T-cell (primary cell): Measurements from ENCODE around the gene EDARADD. TPM values are rescaled to one million over a fixed set of nuclear protein-coding genes. Genes with fewer than 3 reads are reported as not detected.
"Not testable (repeated sequence)": the region's sequence is repeated elsewhere in the genome, so short reads cannot be mapped to it uniquely, and the experiment has no call there.

ENCODE experiments used
- ATAC-seq, 4 experiments: fragments of 200-7000 bp in 3 of 4; fragments of 150-1000 bp in 1 of 4; cut with Tn5 transposase; replicated peaks in 1 of 4; 1 replicate in 3 of 4; 2 replicates in 1 of 4; pipeline ENCODE4 v1.10.0; 2021; ENCODE audit warnings: moderate library complexity in 3 of 4, mild to moderate bottlenecking in 2 of 4, moderate number of reproducible peaks in 1 of 4
- CTCF ChIA-PET, 2 donors: fragments of 300-600 bp; sonication (Branson Sonifier 250); formaldehyde crosslinking; loops; one replicate each; lab custom pipeline; 2022; ENCODE audit warnings: antibody characterized with exemption in 2 of 2; lab: Charles Lee
- POLR2A ChIA-PET, 2 donors: fragments of 300-600 bp; sonication (Branson Sonifier 250); formaldehyde crosslinking; loops; one replicate each; lab custom pipeline; 2022; ENCODE audit warnings: antibody characterized with exemption in 2 of 2; lab: Charles Lee
- DNase-seq, 35 experiments: peaks; one replicate each; pipeline versions ENCODE4 v3.0.0 to v3.0.0-alpha.2; 2013 to 2023
- H3K27ac ChIP-seq: one replicate; pipeline ENCODE4 v1.5.1; 2013; ENCODE audit warnings: low read length
- H3K27me3 ChIP-seq, 2 experiments: replicated peaks in 1 of 2; 1 replicate in 1 of 2; 2 replicates in 1 of 2; pipeline versions ENCODE4 v1.6.1 to v1.7.0; 2013; ENCODE audit warnings: low read length in 1 of 2, mixed read lengths in 1 of 2; ENCODE audit not compliant: control insufficient read depth in 2 of 2, insufficient read depth in 2 of 2; ENCODE audit errors: extremely low read depth in 1 of 2
- H3K36me3 ChIP-seq, 2 donors: 1 replicate in 1 of 2; 2 replicates in 1 of 2; pipeline versions ENCODE4 v1.6.1 to v1.7.0; 2013; ENCODE audit warnings: low read length in 1 of 2; ENCODE audit not compliant: control insufficient read depth in 2 of 2, insufficient read depth in 1 of 2; ENCODE audit errors: extremely low read depth in 1 of 2
- H3K4me1 ChIP-seq, 2 experiments: 1 replicate in 1 of 2; 2 replicates in 1 of 2; pipeline versions ENCODE4 v1.6.1 to v1.7.0; 2013; ENCODE audit warnings: low read length in 2 of 2, mixed read lengths in 1 of 2; ENCODE audit not compliant: insufficient read depth in 2 of 2, control insufficient read depth in 1 of 2; ENCODE audit errors: extremely low read depth in 1 of 2
- H3K4me3 ChIP-seq, 2 donors: 1 replicate in 1 of 2; 2 replicates in 1 of 2; pipeline versions ENCODE4 v1.5.1 to v1.7.0; 2013; ENCODE audit warnings: mild to moderate bottlenecking in 2 of 2, low read length in 1 of 2, moderate library complexity in 1 of 2; ENCODE audit not compliant: control insufficient read depth in 1 of 2; ENCODE audit errors: extremely low read depth in 1 of 2
- H3K9me3 ChIP-seq: 2 replicates; pipeline ENCODE4 v1.7.0; 2013
- H3K27ac Mint-ChIP-seq, 2 donors: one replicate each; pipeline ENCODE4 v1.8.0; 2020 to 2021; ENCODE audit warnings: mild to moderate bottlenecking in 2 of 2, mixed read lengths in 2 of 2
- H3K27me3 Mint-ChIP-seq, 2 donors: one replicate each; pipeline ENCODE4 v1.8.0; 2021 to 2022; ENCODE audit warnings: mixed read lengths in 2 of 2
- H3K36me3 Mint-ChIP-seq: one replicate; pipeline ENCODE4 v1.8.0; 2021; ENCODE audit warnings: mixed read lengths
- H3K4me1 Mint-ChIP-seq, 3 donors: one replicate each; pipeline ENCODE4 v1.8.0; 2020 to 2022; ENCODE audit warnings: mixed read lengths in 3 of 3, mild to moderate bottlenecking in 1 of 3
- H3K4me3 Mint-ChIP-seq, 3 donors: one replicate each; pipeline ENCODE4 v1.8.0; 2020 to 2022; ENCODE audit warnings: mild to moderate bottlenecking in 3 of 3, mixed read lengths in 3 of 3, moderate library complexity in 3 of 3
- H3K9me3 Mint-ChIP-seq, 3 donors: one replicate each; pipeline ENCODE4 v1.8.0; 2020 to 2022; ENCODE audit warnings: mixed read lengths in 3 of 3
- WGBS: methylation state at CpG from one replicate; pipeline ENCODE4 v1.1.5; 2013; ENCODE audit warnings: missing lambda C conversion rate; ENCODE audit not compliant: insufficient coverage; 5-methylcytosine and 5-hydroxymethylcytosine counted together
- total RNA-seq, 35 experiments: library from RNA in 6 of 35; stranded (reverse) in 6 of 35; fragments of 120-200 nt in 1 of 35; gene quantifications; one replicate each; pipeline versions ENCODE4 v1.2.1 to v1.2.4 and lab custom pipeline; 2013 to 2026

EDARADD gene
- total RNA-seq, 5 donors from 2014 or later (not counting 1 experiment from before 2014, with no cell fraction given), result 1.3 to 5.7 (median 4.2) TPM

DNA sequence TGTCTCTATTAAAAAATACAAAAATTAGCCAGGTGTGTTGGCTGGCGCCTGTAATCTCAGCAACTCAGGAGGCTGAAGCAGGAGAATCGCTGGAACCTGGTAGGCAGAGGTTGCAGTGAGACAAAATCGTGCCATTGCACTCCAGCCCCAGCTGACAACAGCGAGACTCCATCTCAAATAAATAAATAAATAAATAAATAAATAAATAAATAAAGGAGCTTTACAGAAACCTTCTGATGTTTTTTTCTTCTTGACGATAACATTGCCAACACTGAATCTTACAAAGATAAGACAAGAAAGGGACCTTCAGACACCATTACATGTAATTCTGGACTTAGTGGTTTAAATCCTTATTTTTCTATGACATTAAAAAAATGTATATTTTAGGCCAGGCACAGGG, 81.9 kb downstream of the EDARADD start:
- Mint-ChIP-seq H3K36me3 (no peaks in the 10 kb centered on the region), H3K4me1 (no peaks in the 10 kb centered on the region), H3K4me3 (no peak overlapping the region), H3K27me3 (peaks cover 0 to 3% of the 10 kb centered on the region in 2 donors), H3K27ac (no peak overlapping the region), H3K9me3 (no peaks in the 10 kb centered on the region)
- DNase-seq (no peak), ATAC-seq (no peak)
- Histone ChIP-seq H3K4me3 (no peak overlapping the region), H3K27me3 (no peaks in the 10 kb centered on the region), H3K27ac (no peak overlapping the region), H3K9me3 (no peaks in the 10 kb centered on the region), H3K36me3 (no peaks in the 10 kb centered on the region), H3K4me1 (no peaks in the 10 kb centered on the region)
- CTCF ChIA-PET, result no interaction called here
- POLR2A ChIA-PET, result no interaction called here
- WGBS, result 100% methylated on average over 2 of the region's 5 CpGs

DNA sequence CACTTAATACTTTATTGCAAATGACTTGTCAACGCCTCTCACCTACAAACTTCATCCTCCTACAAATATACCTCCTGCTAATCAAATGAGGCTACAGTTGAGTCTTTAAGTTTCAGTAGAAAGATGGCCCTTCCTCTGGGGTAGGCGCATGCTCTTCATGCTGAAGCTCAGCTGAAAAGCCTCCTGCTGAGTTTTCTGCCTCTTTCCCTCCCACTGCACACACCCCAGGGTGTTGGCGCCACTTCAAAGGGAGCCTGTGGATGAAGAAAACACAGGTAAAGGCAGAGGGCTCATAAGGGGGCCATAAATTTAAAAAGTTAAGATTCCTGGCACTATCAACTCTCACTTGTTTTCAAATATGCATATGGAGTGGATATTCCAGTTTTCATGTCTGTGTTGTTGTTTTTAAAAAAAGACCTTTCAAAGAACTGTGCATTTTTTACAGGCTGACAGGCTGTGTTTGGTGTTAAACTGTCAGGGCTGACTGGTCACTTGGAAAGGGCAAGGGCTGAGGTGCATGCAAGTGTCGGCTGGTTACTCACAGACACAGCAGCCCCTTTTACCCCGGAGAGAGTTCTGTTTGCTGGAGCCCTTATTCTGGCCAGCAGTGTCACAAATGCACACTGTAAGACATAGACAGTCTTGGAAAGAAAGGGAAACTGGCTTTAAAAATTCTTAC, 86.8 kb downstream of the EDARADD start:
- ChIA-PET POLR2A (no interaction called here), CTCF (no interaction called here)
- WGBS, result 100% methylated on average over 1 of the region's 5 CpGs
- Mint-ChIP-seq H3K27me3 (peaks cover 1 to 7% of the 10 kb centered on the region in 2 donors), H3K36me3 (no peaks in the 10 kb centered on the region), H3K4me1 (no peaks in the 10 kb centered on the region), H3K9me3 (no peaks in the 10 kb centered on the region), H3K27ac (no peak overlapping the region), H3K4me3 (no peak overlapping the region)
- Histone ChIP-seq H3K4me1 (no peaks in the 10 kb centered on the region), H3K27ac (no peak overlapping the region), H3K36me3 (peaks cover 0 to 3% of the 10 kb centered on the region in 2 donors), H3K27me3 (no peaks in the 10 kb centered on the region), H3K4me3 (no peak overlapping the region), H3K9me3 (no peaks in the 10 kb centered on the region)
- ATAC-seq, result no peak
- DNase-seq, result no peak

DNA sequence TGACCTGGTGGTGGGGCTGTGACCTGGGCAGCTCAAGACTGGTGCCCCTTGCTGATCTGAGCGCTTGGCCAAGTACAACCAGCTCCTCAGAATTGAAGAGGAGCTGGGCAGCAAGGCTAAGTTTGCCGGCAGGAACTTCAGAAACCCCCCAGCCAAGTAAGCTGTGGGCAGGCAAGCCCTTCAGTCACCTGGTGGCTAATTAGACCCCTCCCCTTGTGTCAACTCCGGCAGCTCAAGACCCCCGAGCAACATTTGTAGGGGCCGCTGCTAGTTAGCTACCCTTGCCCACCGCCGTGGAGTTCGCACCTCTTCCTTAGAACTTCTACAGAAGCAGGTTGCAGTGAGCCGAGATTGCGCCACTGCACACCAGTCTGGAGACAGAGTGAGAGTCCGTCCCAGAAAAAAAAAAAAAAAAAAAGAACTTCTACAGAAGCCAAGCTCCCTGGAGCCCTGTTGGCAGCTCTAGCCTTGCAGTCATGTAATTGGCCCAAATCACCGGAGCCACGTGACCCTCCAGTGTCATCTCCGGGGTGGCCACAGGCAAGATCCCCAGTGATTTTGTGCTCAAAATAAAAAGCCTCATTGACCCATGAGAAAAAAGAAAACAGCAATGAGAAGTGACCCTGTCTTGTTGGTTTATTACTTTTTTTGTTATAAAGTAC, 90.4 kb downstream of the EDARADD start:
- DNase-seq, result no peak
- CTCF ChIA-PET, result interaction anchor here in 1 of 2 donors (0.7 to 1.0 kb wide), 2 partner anchors 275 to 380 kb away, joined by 5 to 6 read pairs; no protein-coding TSS in a partner anchor
- peaks cover 0 to 2% (median 0%) of the 10 kb centered on the region in 3 donors for H3K4me1 Mint-ChIP-seq

DNA sequence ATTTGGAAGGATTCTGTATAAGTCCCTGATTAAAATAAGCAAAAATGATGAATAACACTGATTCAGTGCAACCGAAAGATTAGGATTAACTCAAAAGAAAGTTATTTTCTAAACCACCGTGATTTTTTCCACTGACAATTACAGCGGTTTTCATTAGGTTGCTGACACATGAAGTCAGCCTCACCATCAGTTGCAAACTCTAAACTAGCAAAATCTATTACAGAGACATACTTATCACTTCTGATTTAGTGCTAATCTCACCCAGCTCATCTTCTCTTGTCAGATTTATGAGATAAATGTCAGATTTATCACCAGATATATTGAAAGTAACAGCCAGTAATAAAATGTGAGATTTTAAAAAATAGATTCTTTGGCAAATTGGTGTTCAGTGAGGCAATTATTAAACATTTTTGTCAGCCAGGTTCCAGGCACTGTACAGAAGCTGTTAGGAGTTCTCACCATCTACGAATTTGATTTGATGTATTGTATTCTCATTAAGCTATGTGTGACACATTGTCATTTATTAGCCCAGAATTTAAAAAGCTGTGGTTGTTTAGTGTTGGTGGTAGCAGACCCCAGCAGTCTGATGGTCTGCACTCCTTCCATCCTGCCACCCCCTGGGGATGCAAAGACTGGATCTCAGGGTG, 92.4 kb downstream of the EDARADD start:
- POLR2A ChIA-PET, result interaction anchor here in 1 of 2 donors (0.6 kb wide), 1 partner anchor 116 kb away, joined by 3 read pairs; no protein-coding TSS in a partner anchor
- Histone ChIP-seq H3K4me3 (no peak overlapping the region), H3K27ac (no peak overlapping the region), H3K36me3 (peaks cover 0 to 3% of the 10 kb centered on the region in 2 donors), H3K4me1 (no peaks in the 10 kb centered on the region), H3K27me3 (peaks cover 0 to 7% of the 10 kb centered on the region in 2 experiments), H3K9me3 (no peaks in the 10 kb centered on the region)
- H3K9me3 Mint-ChIP-seq, result no peaks in the 10 kb centered on the region
- peaks cover 8 to 18% of the 10 kb centered on the region in 2 donors for H3K27me3 Mint-ChIP-seq
- H3K4me3 Mint-ChIP-seq, result no peak overlapping the region
- CTCF ChIA-PET, result interaction anchor here (0.9 to 1.1 kb wide), 2 partner anchors 381 to 382 kb away, joined by 3 to 7 read pairs; no protein-coding TSS in a partner anchor
- no peaks in the 10 kb centered on the region for H3K36me3 Mint-ChIP-seq
- WGBS, result 54% methylated on average over 2 of the region's 4 CpGs
- ATAC-seq, result no peak
- H3K4me1 Mint-ChIP-seq, result peaks cover 5 to 9% (median 9%) of the 10 kb centered on the region in 3 donors
- no peak overlapping the region for H3K27ac Mint-ChIP-seq
- no peak for DNase-seq

More for the DNA sequence above, 90.4 kb downstream of the EDARADD start:
- Mint-ChIP-seq H3K27ac (no peak overlapping the region), H3K9me3 (no peaks in the 10 kb centered on the region), H3K4me3 (no peak overlapping the region), H3K36me3 (no peaks in the 10 kb centered on the region), H3K27me3 (peaks cover 1 to 7% of the 10 kb centered on the region in 2 donors)
- no peak for ATAC-seq
- Histone ChIP-seq H3K36me3 (peaks cover 0 to 3% of the 10 kb centered on the region in 2 donors), H3K9me3 (no peaks in the 10 kb centered on the region), H3K27ac (no peak overlapping the region), H3K27me3 (peaks cover 0 to 3% of the 10 kb centered on the region in 2 experiments), H3K4me1 (no peaks in the 10 kb centered on the region), H3K4me3 (no peak overlapping the region)
- WGBS, result 93% methylated on average over 5 of the region's 14 CpGs
- POLR2A ChIA-PET, result no interaction called here

DNA sequence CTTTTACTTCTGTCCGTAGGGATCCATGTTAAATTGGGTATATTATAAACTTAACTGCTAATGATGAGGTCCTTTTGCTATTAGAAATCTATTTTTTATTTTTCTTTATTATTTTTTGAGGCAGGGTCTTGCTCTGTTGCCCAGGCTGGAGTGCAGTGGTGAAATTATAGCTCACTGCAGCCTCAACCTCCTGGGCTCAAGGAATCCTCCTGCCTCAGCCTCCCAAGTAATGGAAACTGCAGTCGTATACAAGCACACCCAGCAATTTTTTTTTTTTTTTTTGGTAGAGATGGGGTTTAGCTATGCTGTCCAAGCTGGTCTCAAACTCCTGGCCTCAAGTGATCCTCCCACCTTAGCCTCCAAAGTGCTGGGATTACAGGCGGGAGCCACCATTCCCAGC, 95.1 kb downstream of the EDARADD start:
- not testable (repeated sequence) for ATAC-seq, H3K27ac Mint-ChIP-seq, H3K9me3 Mint-ChIP-seq, H3K4me3 ChIP-seq, H3K4me3 Mint-ChIP-seq, H3K36me3 Mint-ChIP-seq, H3K36me3 ChIP-seq, H3K9me3 ChIP-seq, DNase-seq, H3K4me1 ChIP-seq, H3K27ac ChIP-seq
- peaks cover 0 to 12% of the 10 kb centered on the region in 2 experiments for H3K27me3 ChIP-seq
- ChIA-PET POLR2A (interaction anchor here in 1 of 2 donors (0.6 kb wide), 1 partner anchor 27 kb away, joined by 5 read pairs; no protein-coding TSS in a partner anchor), CTCF (interaction anchor here in 1 of 2 donors (0.5 to 0.9 kb wide), 7 partner anchors 9 to 377 kb away, joined by 3 to 5 read pairs (median 4); no protein-coding TSS in a partner anchor)
- Mint-ChIP-seq H3K4me1 (peaks cover 9 to 15% (median 12%) of the 10 kb centered on the region in 3 donors), H3K27me3 (peaks cover 9 to 20% of the 10 kb centered on the region in 2 donors)
- WGBS, result no CpG with 5 or more reads among the region's 3 CpGs
